ENCODE measurements around the gene CCDC77.

DNA sequence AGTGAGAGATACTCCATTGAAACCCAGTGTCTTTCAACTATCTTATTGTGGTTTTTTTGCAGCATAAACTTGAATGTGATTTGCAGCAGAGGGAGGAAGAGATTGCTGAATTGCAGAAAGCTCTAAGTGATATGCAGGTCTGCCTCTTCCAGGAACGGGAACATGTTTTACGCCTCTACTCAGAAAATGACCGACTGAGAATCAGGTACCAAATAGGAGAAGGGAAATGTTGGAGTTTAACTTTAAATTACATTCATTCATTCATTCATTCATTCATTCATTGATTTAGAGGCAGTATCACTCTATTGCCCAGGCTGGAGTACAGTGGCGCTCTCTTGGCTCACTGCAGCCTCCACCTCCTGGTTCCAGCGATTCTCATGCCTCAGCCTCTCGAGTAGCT, 17.0 kb downstream of the CCDC77 start:
- no peak for TF ChIP-seq POLR2A (IDR thresholded peaks at IDR 0.05; ENCODE audit: borderline replicate concordance, extremely low read depth, insufficient read depth, insufficient read length)
- TF ChIP-seq EZH2phosphoT487 (IDR thresholded peaks at IDR 0.05; ENCODE audit: borderline replicate concordance) = no peak
- TF ChIP-seq, protein P1, sequence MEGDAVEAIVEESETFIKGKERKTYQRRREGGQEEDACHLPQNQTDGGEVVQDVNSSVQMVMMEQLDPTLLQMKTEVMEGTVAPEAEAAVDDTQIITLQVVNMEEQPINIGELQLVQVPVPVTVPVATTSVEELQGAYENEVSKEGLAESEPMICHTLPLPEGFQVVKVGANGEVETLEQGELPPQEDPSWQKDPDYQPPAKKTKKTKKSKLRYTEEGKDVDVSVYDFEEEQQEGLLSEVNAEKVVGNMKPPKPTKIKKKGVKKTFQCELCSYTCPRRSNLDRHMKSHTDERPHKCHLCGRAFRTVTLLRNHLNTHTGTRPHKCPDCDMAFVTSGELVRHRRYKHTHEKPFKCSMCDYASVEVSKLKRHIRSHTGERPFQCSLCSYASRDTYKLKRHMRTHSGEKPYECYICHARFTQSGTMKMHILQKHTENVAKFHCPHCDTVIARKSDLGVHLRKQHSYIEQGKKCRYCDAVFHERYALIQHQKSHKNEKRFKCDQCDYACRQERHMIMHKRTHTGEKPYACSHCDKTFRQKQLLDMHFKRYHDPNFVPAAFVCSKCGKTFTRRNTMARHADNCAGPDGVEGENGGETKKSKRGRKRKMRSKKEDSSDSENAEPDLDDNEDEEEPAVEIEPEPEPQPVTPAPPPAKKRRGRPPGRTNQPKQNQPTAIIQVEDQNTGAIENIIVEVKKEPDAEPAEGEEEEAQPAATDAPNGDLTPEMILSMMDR (IDR thresholded peaks at IDR 0.05 in 2 of 3, conservative IDR thresholded peaks at IDR 0.05 in 1 of 3; ENCODE audit: borderline replicate concordance in 1 of 3, insufficient read depth in 1 of 3, low read depth in 2 of 3, low read length in 2 of 3) = no peak
- TF ChIP-seq POLR2AphosphoS5 (IDR thresholded peaks at IDR 0.05; ENCODE audit: low read depth, low read length) = no peak

Measured in HCT116 (cell line).